H1 (cell line): ENCODE results near the gene RPP25L. TPM values are rescaled to one million over a fixed set of nuclear protein-coding genes. Genes with fewer than 3 reads are reported as not detected.

Experiments used
- CTCF ChIA-PET: fragments of 300-600 bp; sonication (Branson Sonifier 250); formaldehyde crosslinking; loops from one replicate; lab custom pipeline; 2021; ENCODE audit not compliant: partially characterized antibody; lab: Charles Lee
- POLR2A ChIA-PET: fragments of 300-600 bp; sonication (Branson Sonifier 250); formaldehyde crosslinking; loops from one replicate; lab custom pipeline; 2021; ENCODE audit warnings: inconsistent platforms; ENCODE audit not compliant: partially characterized antibody; lab: Charles Lee
- DNase-seq, 2 experiments: peaks; one replicate each; pipeline versions ENCODE4 v3.0.0 to v3.0.0-alpha.2; 2010 to 2022; ENCODE audit warnings: low spot score in 2 of 2, low read depth in 1 of 2, mixed read lengths in 1 of 2
- FAIRE-seq: peaks from 2 replicates; lab custom pipeline; 2011; peaks lifted over from hg19 to GRCh38; lab: Jason Lieb, UNC
- H2AFZ ChIP-seq: 2 replicates; pipeline ENCODE4 v1.8.1; 2012; ENCODE audit warnings: low read length, inconsistent platforms
- H2AK5ac ChIP-seq: 2 replicates; pipeline ENCODE4 v1.6.1; 2013; ENCODE audit warnings: low read depth, low read length
- H2BK120ac ChIP-seq: replicated peaks from 2 replicates; pipeline ENCODE3; 2013; ENCODE audit warnings: low read depth, low read length, inconsistent platforms
- H2BK12ac ChIP-seq: 2 replicates; pipeline ENCODE4 v1.6.1; 2013; ENCODE audit warnings: low read depth, low read length
- H2BK15ac ChIP-seq: 2 replicates; pipeline ENCODE4 v1.6.1; 2013; ENCODE audit warnings: low read length
- H2BK20ac ChIP-seq: 2 replicates; pipeline ENCODE4 v1.6.1; 2013; ENCODE audit warnings: low read length
- H2BK5ac ChIP-seq: 2 replicates; pipeline ENCODE4 v1.6.1; 2013; ENCODE audit warnings: low read depth, low read length
- H3K14ac ChIP-seq: 2 replicates; pipeline ENCODE4 v1.6.1; 2013; ENCODE audit warnings: inconsistent platforms; ENCODE audit not compliant: insufficient read length
- H3K18ac ChIP-seq: 2 replicates; pipeline ENCODE4 v1.6.1; 2013; ENCODE audit warnings: low read length; ENCODE audit errors: extremely low read depth
- H3K23ac ChIP-seq: 2 replicates; pipeline ENCODE4 v1.6.1; 2013; ENCODE audit warnings: inconsistent platforms; ENCODE audit not compliant: insufficient read length
- H3K23me2 ChIP-seq: 2 replicates; pipeline ENCODE4 v1.6.1; 2013; ENCODE audit warnings: low read depth, low read length
- H3K27ac ChIP-seq: 2 replicates; pipeline ENCODE4 v1.6.1; 2011; ENCODE audit warnings: low read depth, low read length, inconsistent platforms
- H3K27me3 ChIP-seq, 4 experiments: replicated peaks in 1 of 4; 1 replicate in 1 of 4; 2 replicates in 3 of 4; pipeline versions ENCODE4 v1.6.1 to v1.8.1; 2011 to 2013; ENCODE audit warnings: low read length in 3 of 4, mild to moderate bottlenecking in 3 of 4, inconsistent platforms in 2 of 4, mixed read lengths in 2 of 4, moderate library complexity in 1 of 4; ENCODE audit not compliant: control insufficient read depth in 3 of 4, insufficient read depth in 3 of 4; ENCODE audit errors: extremely low read depth in 1 of 4
- H3K36me3 ChIP-seq, 4 experiments: 2 replicates each; pipeline versions ENCODE4 v1.6.1 to v1.8.1; 2011 to 2013; ENCODE audit warnings: mild to moderate bottlenecking in 4 of 4, low read length in 3 of 4, moderate library complexity in 2 of 4, control low read depth in 1 of 4, inconsistent platforms in 1 of 4; ENCODE audit not compliant: insufficient read depth in 4 of 4, control insufficient read depth in 2 of 4
- H3K4ac ChIP-seq: replicated peaks from 2 replicates; pipeline ENCODE3; 2013; ENCODE audit warnings: low read length, low read depth, mixed read lengths, inconsistent platforms; ENCODE audit not compliant: insufficient read length
- H3K4me1 ChIP-seq, 4 experiments: replicated peaks in 1 of 4; 1 replicate in 1 of 4; 2 replicates in 3 of 4; pipeline versions ENCODE4 v1.6.1 to v1.8.1; 2011 to 2013; ENCODE audit warnings: low read length in 3 of 4, inconsistent platforms in 2 of 4, mixed read lengths in 1 of 4; ENCODE audit not compliant: insufficient read depth in 4 of 4, control insufficient read depth in 3 of 4
- H3K4me2 ChIP-seq, 2 experiments: 2 replicates each; pipeline versions ENCODE4 v1.6.1 to v1.8.1; 2011 to 2013; ENCODE audit warnings: low read depth in 2 of 2, low read length in 2 of 2, control low read depth in 1 of 2, inconsistent platforms in 1 of 2, mild to moderate bottlenecking in 1 of 2; ENCODE audit not compliant: insufficient read depth in 1 of 2
- H3K4me3 ChIP-seq, 4 experiments: fragments of 200-600, 300-600 bp in 1 of 4; sonication (generic), shearing (Covaris generic), sonication (Bioruptor Twin) in 1 of 4; 2 replicates each; pipeline versions ENCODE4 v1.5.1 to v1.8.1; 2011 to 2016; ENCODE audit warnings: low read length in 4 of 4, low read depth in 3 of 4, control low read depth in 2 of 4, inconsistent platforms in 2 of 4, mild to moderate bottlenecking in 2 of 4, mixed read lengths in 1 of 4, moderate library complexity in 1 of 4; ENCODE audit not compliant: insufficient read depth in 2 of 4; ENCODE audit errors: extremely low read depth in 1 of 4
- H3K56ac ChIP-seq: replicated peaks from 2 replicates; pipeline ENCODE3; 2013; ENCODE audit warnings: low read depth, mild to moderate bottlenecking, mixed read lengths, low read length, inconsistent platforms; ENCODE audit not compliant: insufficient read length
- H3K79me1 ChIP-seq: 2 replicates; pipeline ENCODE4 v1.6.1; 2013; ENCODE audit warnings: low read depth, low read length, control low read depth
- H3K79me2 ChIP-seq, 2 experiments: 2 replicates each; pipeline versions ENCODE4 v1.6.1 to v1.8.1; 2012 to 2013; ENCODE audit warnings: low read length in 2 of 2, mild to moderate bottlenecking in 2 of 2, inconsistent platforms in 1 of 2; ENCODE audit not compliant: insufficient read depth in 2 of 2, control insufficient read depth in 1 of 2
- H3K9ac ChIP-seq, 4 experiments: replicated peaks in 1 of 4; 1 replicate in 1 of 4; 2 replicates in 3 of 4; pipeline versions ENCODE4 v1.6.1 to v1.8.1; 2011 to 2013; ENCODE audit warnings: low read depth in 3 of 4, low read length in 3 of 4, control low read depth in 2 of 4, mild to moderate bottlenecking in 2 of 4, moderate library complexity in 2 of 4, inconsistent platforms in 1 of 4; ENCODE audit errors: extremely low read depth in 1 of 4
- H3K9me3 ChIP-seq, 2 experiments: 2 replicates each; pipeline versions ENCODE4 v1.6.1 to v1.8.1; 2012 to 2013; ENCODE audit warnings: mild to moderate bottlenecking in 2 of 2, moderate library complexity in 2 of 2, control low read depth in 1 of 2, inconsistent platforms in 1 of 2, low read depth in 1 of 2, low read length in 1 of 2, mixed read lengths in 1 of 2; ENCODE audit not compliant: insufficient read depth in 2 of 2
- H4K20me1 ChIP-seq, 2 experiments: replicated peaks in 1 of 2; 2 replicates each; pipeline versions ENCODE3 to v1.8.1; 2011 to 2013; ENCODE audit warnings: inconsistent platforms in 2 of 2, low read length in 2 of 2, mild to moderate bottlenecking in 1 of 2; ENCODE audit not compliant: insufficient read depth in 2 of 2, control insufficient read depth in 1 of 2
- H4K5ac ChIP-seq: 2 replicates; pipeline ENCODE4 v1.6.1; 2013; ENCODE audit warnings: low read length, low read depth, mixed read lengths, inconsistent platforms; ENCODE audit not compliant: insufficient read length
- H4K8ac ChIP-seq: 2 replicates; pipeline ENCODE4 v1.8.0; 2013; ENCODE audit warnings: mild to moderate bottlenecking, moderate library complexity, low read length, inconsistent platforms; ENCODE audit not compliant: insufficient read depth; ENCODE audit errors: extremely low read depth
- H4K91ac ChIP-seq: replicated peaks from 2 replicates; pipeline ENCODE3; 2013; ENCODE audit warnings: low read length, mixed read lengths, inconsistent platforms; ENCODE audit not compliant: insufficient read length
- BACH1 ChIP-seq: IDR thresholded peaks from 2 replicates; pipeline ENCODE4 v1.6.1; 2012; ENCODE audit warnings: low read length, improper control_type of control experiment
- BRCA1 ChIP-seq: IDR thresholded peaks from 2 replicates; pipeline ENCODE4 v1.6.1; 2012; ENCODE audit warnings: low read depth, low read length, improper control_type of control experiment
- KDM1A ChIP-seq: fragments of 200-600, 300-600 bp; sonication (generic); IDR thresholded peaks from 2 replicates; pipeline ENCODE4 v1.7.1; 2016; ENCODE audit warnings: mild to moderate bottlenecking, low read length, borderline replicate concordance
- MAFK ChIP-seq: IDR thresholded peaks from 2 replicates; pipeline ENCODE4 v1.6.1; 2012; ENCODE audit warnings: low read depth, mild to moderate bottlenecking, improper control_type of control experiment, low read length
- NANOG ChIP-seq: IDR thresholded peaks from 2 replicates; pipeline ENCODE4 v1.6.1; 2011; ENCODE audit warnings: low read length, low read depth, mild to moderate bottlenecking, inconsistent platforms; ENCODE audit not compliant: insufficient read depth, poor library complexity, severe bottlenecking
- NRF1 ChIP-seq: IDR thresholded peaks from 2 replicates; pipeline ENCODE4 v1.6.1; 2011; ENCODE audit warnings: mild to moderate bottlenecking, low read depth, low read length, improper control_type of control experiment
- PHF8 ChIP-seq: fragments of 200-600 bp; sonication (generic); conservative IDR thresholded peaks from 2 replicates; pipeline ENCODE4 v1.7.1; 2012; ENCODE audit warnings: low read depth, mild to moderate bottlenecking, inconsistent platforms, low read length, moderate library complexity
- SP1 ChIP-seq: IDR thresholded peaks from 2 replicates; pipeline ENCODE4 v1.6.1; 2011; ENCODE audit warnings: low read depth, low read length
- SUZ12 ChIP-seq: fragments of 200-600 bp; sonication (generic); IDR thresholded peaks from 2 replicates; pipeline ENCODE4 v1.6.1; 2012; ENCODE audit warnings: mild to moderate bottlenecking, inconsistent platforms, low read length, moderate library complexity, mixed read lengths
- ZNF274 ChIP-seq: IDR thresholded peaks from 2 replicates; pipeline ENCODE4 v1.7.0; 2012; ENCODE audit warnings: low read length, borderline replicate concordance; ENCODE audit errors: extremely low read depth
- WGBS, 2 experiments: shearing (Covaris generic) in 1 of 2; methylation state at CpG; one replicate each; pipeline versions ENCODE4 v1.1.6 to v1.1.7; 2013 to 2015; ENCODE audit warnings: low lambda C conversion rate in 2 of 2, mixed read lengths in 2 of 2, inconsistent platforms in 1 of 2, low coverage in 1 of 2, missing lambda C conversion rate in 1 of 2; ENCODE audit not compliant: insufficient replicate concordance in 2 of 2, insufficient coverage in 1 of 2, insufficient read length in 1 of 2; ENCODE audit errors: extremely low coverage in 1 of 2, missing lambda C conversion rate in 1 of 2; 5-methylcytosine and 5-hydroxymethylcytosine counted together
- polyA plus RNA-seq, 7 experiments: library from polyadenylated mRNA; depleted of rRNA in 3 of 7; stranded (reverse) in 5 of 7; unstranded in 2 of 7; fragments of >200 nt in 5 of 7; fragments of 200-250 nt in 2 of 7; gene quantifications; 1 replicate in 5 of 7; 2 replicates in 1 of 7; 4 replicates in 1 of 7; pipeline versions ENCODE4 v1.2.1 to v1.2.3, GENCODE V29; 2011 to 2013; ENCODE audit warnings: missing spikeins in 2 of 7, mixed read lengths in 2 of 7
- total RNA-seq: library from RNA; stranded (reverse); fragmentation: NEBNext Ultra II Directional; extraction: Animal tissue kit (Norgen Biotek cat#: 25700); gene quantifications from 2 replicates; pipeline ENCODE4 v1.2.1, GENCODE V29; 2021

The RPP25L gene
- total and polyA plus RNA-seq, 2 of the 8 experiments (the other 6 are each of a cell fraction or from before 2014, with no cell fraction given), result 21.6 to 75.0 TPM

DNA sequence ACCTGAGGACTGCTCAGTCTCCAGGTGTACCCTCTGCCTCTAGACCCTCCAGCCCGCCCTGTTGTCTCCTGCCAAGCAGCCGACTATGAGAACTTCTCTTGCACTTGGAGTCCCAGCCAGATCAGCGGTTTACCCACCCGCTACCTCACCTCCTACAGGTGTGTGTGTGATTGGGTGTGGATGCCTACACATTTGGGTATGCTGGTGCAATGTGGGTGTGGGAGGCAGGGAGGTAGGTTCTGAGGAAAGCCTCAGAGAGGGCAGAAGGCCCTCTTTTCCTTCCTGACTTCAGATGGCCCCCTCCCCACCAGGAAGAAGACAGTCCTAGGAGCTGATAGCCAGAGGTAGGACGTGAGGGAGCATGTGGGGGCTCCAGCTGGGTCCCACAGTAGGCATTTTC, 45.1 kb upstream of the RPP25L start:
- H3K4me1 ChIP-seq, result peaks cover 5 to 17% (median 10%) of the 10 kb centered on the region in 4 experiments; a peak in 6 of 7 replicates
- H3K27me3 ChIP-seq, result no peaks in the 10 kb centered on the region; a peak in 1 of 7 replicates
- H2BK15ac ChIP-seq, result no peak overlapping the region
- no peak overlapping the region for H2AFZ ChIP-seq
- no peak overlapping the region for H3K4me3 ChIP-seq
- no peak overlapping the region for H4K8ac ChIP-seq
- no peaks in the 10 kb centered on the region for H3K79me2 ChIP-seq
- POLR2A ChIA-PET, result interaction anchor here (2.7 to 12.8 kb wide), 2 partner anchors 10 to 23 kb away, joined by 12 to 127 read pairs; partner anchors contain the start of genes ARID3C, GALT and SIGMAR1
- H3K23me2 ChIP-seq, result peaks cover 4% of the 10 kb centered on the region
- no peak overlapping the region for H2BK5ac ChIP-seq
- no peak for DNase-seq
- no peak for FAIRE-seq
- H4K20me1 ChIP-seq, result peaks cover 0 to 4% of the 10 kb centered on the region in 2 experiments
- H3K23ac ChIP-seq, result no peak overlapping the region
- H3K79me1 ChIP-seq, result no peaks in the 10 kb centered on the region
- no peaks in the 10 kb centered on the region for H3K9me3 ChIP-seq
- no peak overlapping the region for H3K18ac ChIP-seq
- no peak overlapping the region for H2BK20ac ChIP-seq
- 87% methylated on average over 5 of the region's 5 CpGs; no CpG with 5 or more reads in 1 of the 2 experiments for WGBS, 2 experiments
- H3K36me3 ChIP-seq, result no peaks in the 10 kb centered on the region
- no peak overlapping the region for H2BK120ac ChIP-seq
- H3K4me2 ChIP-seq, result no peak overlapping the region
- no peak overlapping the region for H3K27ac ChIP-seq
- CTCF ChIA-PET, result interaction anchor here (1.0 to 15.2 kb wide), 4 partner anchors 8 to 278 kb away, joined by 3 to 277 read pairs (median 10); partner anchors contain the start of genes GALT and SIGMAR1
- H3K9ac ChIP-seq, result no peak overlapping the region
- H4K91ac ChIP-seq, result no peak overlapping the region
- no peak overlapping the region for H2BK12ac ChIP-seq
- H2AK5ac ChIP-seq, result no peak overlapping the region
- H3K4ac ChIP-seq, result no peak overlapping the region
- TF ChIP-seq SP1, result no peak
- no peak for TF ChIP-seq SUZ12
- TF ChIP-seq NRF1, result no peak
- no peak for TF ChIP-seq PHF8
- no peak for TF ChIP-seq BRCA1
- TF ChIP-seq KDM1A, result no peak
- TF ChIP-seq BACH1, result no peak
- no peak for TF ChIP-seq NANOG
- TF ChIP-seq MAFK, result no peak
- no peak for TF ChIP-seq ZNF274
- no peak overlapping the region for H3K56ac ChIP-seq
- H4K5ac ChIP-seq, result no peak overlapping the region
- no peak overlapping the region for H3K14ac ChIP-seq
